ENCODE measurements around the gene EFTUD2.

DNA sequence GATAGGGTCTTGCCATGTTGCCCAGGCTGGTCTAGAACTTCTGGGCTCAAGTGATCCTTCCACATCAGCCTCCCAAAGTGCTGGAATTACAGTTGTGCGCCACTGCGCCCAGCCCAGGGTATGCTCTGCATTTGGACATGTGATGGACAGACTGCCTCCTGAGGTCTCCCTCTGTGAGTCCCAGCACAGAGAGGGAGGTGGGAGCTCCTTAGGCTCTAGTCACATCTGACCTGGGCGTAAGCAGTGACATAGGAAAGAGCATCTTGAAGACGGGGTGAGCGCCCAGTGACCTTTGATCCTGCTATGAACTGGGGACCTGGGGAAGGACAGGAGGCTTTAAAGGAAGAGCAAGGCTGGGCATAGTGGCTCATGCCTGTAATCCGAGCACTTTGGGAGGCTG lies 18.2 kb upstream of the EFTUD2 start:
- TF ChIP-seq, protein P1, sequence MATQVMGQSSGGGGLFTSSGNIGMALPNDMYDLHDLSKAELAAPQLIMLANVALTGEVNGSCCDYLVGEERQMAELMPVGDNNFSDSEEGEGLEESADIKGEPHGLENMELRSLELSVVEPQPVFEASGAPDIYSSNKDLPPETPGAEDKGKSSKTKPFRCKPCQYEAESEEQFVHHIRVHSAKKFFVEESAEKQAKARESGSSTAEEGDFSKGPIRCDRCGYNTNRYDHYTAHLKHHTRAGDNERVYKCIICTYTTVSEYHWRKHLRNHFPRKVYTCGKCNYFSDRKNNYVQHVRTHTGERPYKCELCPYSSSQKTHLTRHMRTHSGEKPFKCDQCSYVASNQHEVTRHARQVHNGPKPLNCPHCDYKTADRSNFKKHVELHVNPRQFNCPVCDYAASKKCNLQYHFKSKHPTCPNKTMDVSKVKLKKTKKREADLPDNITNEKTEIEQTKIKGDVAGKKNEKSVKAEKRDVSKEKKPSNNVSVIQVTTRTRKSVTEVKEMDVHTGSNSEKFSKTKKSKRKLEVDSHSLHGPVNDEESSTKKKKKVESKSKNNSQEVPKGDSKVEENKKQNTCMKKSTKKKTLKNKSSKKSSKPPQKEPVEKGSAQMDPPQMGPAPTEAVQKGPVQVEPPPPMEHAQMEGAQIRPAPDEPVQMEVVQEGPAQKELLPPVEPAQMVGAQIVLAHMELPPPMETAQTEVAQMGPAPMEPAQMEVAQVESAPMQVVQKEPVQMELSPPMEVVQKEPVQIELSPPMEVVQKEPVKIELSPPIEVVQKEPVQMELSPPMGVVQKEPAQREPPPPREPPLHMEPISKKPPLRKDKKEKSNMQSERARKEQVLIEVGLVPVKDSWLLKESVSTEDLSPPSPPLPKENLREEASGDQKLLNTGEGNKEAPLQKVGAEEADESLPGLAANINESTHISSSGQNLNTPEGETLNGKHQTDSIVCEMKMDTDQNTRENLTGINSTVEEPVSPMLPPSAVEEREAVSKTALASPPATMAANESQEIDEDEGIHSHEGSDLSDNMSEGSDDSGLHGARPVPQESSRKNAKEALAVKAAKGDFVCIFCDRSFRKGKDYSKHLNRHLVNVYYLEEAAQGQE (IDR thresholded peaks at IDR 0.05; ENCODE audit: low read depth): no peak
- TF ChIP-seq EP300 (IDR thresholded peaks at IDR 0.05; ENCODE audit: borderline replicate concordance) (no peak), RAD21 (IDR thresholded peaks at IDR 0.05; ENCODE audit: low read depth) (no peak), YY1 (IDR thresholded peaks at IDR 0.05; ENCODE audit: low read depth) (no peak), TAF1 (IDR thresholded peaks at IDR 0.05; ENCODE audit: low read depth) (no peak), CEBPB (IDR thresholded peaks at IDR 0.05) (no peak), NFIC (IDR thresholded peaks at IDR 0.05) (no peak)
- TF ChIP-seq, protein P2, sequence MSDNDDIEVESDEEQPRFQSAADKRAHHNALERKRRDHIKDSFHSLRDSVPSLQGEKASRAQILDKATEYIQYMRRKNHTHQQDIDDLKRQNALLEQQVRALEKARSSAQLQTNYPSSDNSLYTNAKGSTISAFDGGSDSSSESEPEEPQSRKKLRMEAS (IDR thresholded peaks at IDR 0.05): no peak
- TF ChIP-seq, protein P3, sequence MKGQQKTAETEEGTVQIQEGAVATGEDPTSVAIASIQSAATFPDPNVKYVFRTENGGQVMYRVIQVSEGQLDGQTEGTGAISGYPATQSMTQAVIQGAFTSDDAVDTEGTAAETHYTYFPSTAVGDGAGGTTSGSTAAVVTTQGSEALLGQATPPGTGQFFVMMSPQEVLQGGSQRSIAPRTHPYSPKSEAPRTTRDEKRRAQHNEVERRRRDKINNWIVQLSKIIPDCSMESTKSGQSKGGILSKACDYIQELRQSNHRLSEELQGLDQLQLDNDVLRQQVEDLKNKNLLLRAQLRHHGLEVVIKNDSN (IDR thresholded peaks at IDR 0.05): no peak

Measured in Ishikawa (cell line).